ENCODE data around the gene SARNP.

The SARNP gene

DNA sequence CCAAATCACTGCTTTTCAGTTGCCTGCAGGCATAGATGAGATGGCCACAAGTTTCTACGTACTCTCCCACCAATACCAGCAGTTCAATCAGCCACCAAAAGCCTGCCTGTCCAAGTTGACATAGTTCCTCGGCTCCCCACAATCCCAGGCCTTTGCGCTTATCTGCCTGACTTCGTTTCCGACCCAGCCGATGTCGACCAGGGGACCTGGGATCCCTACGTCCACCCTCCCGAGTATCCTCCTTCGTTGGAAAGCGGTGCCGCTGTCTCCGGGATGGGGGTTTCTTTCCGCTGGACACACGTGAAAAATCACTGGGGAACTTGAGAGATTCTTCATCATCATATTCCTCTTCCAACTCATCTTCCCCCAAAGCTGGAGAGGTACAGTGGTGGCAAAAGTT is 10.3 kb upstream of the SARNP start:
- Histone ChIP-seq H3K9ac (no peak overlapping the region), H3K4me2 (ENCODE audit: low read length) (no peak overlapping the region), H2AFZ (no peak overlapping the region), H3K27me3 (ENCODE audit: control insufficient read depth, insufficient read depth, low read length) (no peaks in the 10 kb centered on the region), H3K4me1 (peaks cover 4% of the 10 kb centered on the region), H3K9me3 (ENCODE audit: control insufficient read depth, low read length) (no peaks in the 10 kb centered on the region), H3K27ac (no peak overlapping the region), H3K36me3 (ENCODE audit: control insufficient read depth, insufficient read depth, low read length) (no peaks in the 10 kb centered on the region), H3K4me3 (ENCODE audit: low read depth, low read length) (no peak overlapping the region), H3K79me2 (no peaks in the 10 kb centered on the region)
- TF ChIP-seq CTCF (IDR thresholded peaks at IDR 0.05), result no peak

DNA sequence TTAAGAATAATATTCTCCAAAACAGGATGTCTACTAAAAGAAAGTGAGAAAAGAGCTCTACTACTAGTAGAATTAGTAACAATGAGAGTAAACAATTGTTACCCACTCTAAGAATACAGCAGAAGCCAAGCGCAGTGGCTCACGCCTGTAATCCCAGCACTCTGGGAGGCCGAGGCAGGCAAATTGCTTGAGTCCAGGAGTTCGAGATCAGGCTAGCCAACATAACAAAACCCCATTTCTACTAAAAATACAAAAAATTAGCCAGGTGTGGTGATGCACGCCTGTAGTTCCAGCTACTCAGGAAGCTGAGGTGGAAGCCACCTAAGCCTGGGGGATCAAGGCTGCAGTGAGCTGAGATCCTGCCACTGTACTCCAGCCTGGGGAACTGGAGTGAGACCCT is 7.2 kb upstream of the SARNP start:
- Histone ChIP-seq H3K4me3 (ENCODE audit: low read depth, low read length) (no peak overlapping the region), H3K4me1 (peaks cover 4% of the 10 kb centered on the region), H2AFZ (no peak overlapping the region), H3K79me2 (no peaks in the 10 kb centered on the region), H3K9ac (no peak overlapping the region), H3K27me3 (ENCODE audit: control insufficient read depth, insufficient read depth, low read length) (no peaks in the 10 kb centered on the region), H3K9me3 (ENCODE audit: control insufficient read depth, low read length) (no peaks in the 10 kb centered on the region), H3K4me2 (ENCODE audit: low read length) (no peak overlapping the region), H3K27ac (no peak overlapping the region), H3K36me3 (ENCODE audit: control insufficient read depth, insufficient read depth, low read length) (no peaks in the 10 kb centered on the region)
- TF ChIP-seq CTCF (IDR thresholded peaks at IDR 0.05), result no peak

DNA sequence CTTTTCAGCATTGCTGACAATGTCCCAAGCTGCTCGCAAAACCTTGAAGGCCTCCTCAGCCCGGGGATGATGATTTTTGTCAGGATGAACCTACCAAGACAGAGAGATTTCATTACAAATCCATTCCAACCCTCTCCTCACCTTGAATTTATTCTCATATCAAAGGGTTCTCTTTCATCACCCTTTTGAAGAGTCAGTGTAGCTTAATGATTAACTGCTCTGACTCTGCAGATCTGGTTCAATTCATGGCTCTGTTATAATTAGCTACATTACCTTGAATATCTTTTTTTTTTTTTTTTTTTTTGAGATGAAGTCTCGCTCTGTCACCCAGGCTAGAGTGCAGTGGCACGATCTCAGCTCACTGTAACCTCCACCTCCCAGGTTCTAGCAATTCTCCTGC is 5.9 kb upstream of the SARNP start:
- H3K27ac ChIP-seq, result no peak overlapping the region
- no peaks in the 10 kb centered on the region for H3K79me2 ChIP-seq
- no peak overlapping the region for H2AFZ ChIP-seq
- no peak for TF ChIP-seq CTCF (IDR thresholded peaks at IDR 0.05)
- no peak overlapping the region for H3K4me2 ChIP-seq (ENCODE audit: low read length)
- H3K4me3 ChIP-seq (ENCODE audit: low read depth, low read length), result no peak overlapping the region
- no peaks in the 10 kb centered on the region for H3K27me3 ChIP-seq (ENCODE audit: control insufficient read depth, insufficient read depth, low read length)
- no peak overlapping the region for H3K9ac ChIP-seq
- H3K9me3 ChIP-seq (ENCODE audit: control insufficient read depth, low read length), result no peaks in the 10 kb centered on the region
- H3K36me3 ChIP-seq (ENCODE audit: control insufficient read depth, insufficient read depth, low read length), result no peaks in the 10 kb centered on the region
- H3K4me1 ChIP-seq, result no peaks in the 10 kb centered on the region

DNA sequence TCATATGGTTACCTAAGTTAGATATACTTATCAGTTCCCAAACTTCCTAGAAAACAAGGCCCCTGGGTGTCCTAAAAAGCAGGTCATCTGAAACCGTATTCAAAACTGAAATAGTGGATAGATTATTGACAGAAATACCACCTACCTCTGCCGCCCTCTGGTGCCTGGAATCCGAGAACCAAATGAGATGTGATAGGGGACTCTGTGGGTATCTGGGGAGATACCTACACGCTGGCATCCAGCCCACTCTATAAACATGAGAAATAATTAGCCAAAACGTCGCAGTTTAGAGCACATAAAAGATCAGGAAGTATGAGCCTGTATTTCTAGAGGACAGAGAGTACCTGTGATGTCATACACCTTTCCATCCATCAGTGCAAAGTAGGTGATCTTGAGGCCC is 4.7 kb upstream of the SARNP start:
- Histone ChIP-seq H3K27ac (no peak overlapping the region), H3K9me3 (ENCODE audit: control insufficient read depth, low read length) (no peaks in the 10 kb centered on the region), H2AFZ (no peak overlapping the region), H3K36me3 (ENCODE audit: control insufficient read depth, insufficient read depth, low read length) (no peaks in the 10 kb centered on the region), H3K4me2 (ENCODE audit: low read length) (no peak overlapping the region), H3K79me2 (peaks cover 5% of the 10 kb centered on the region), H3K4me1 (no peaks in the 10 kb centered on the region), H3K9ac (no peak overlapping the region), H3K4me3 (ENCODE audit: low read depth, low read length) (no peak overlapping the region), H3K27me3 (ENCODE audit: control insufficient read depth, insufficient read depth, low read length) (no peaks in the 10 kb centered on the region)
- TF ChIP-seq CTCF (IDR thresholded peaks at IDR 0.05), result no peak

- no peaks in the 10 kb centered on the region for H3K36me3 ChIP-seq (ENCODE audit: control insufficient read depth, insufficient read depth, low read length)
- TF ChIP-seq CTCF (IDR thresholded peaks at IDR 0.05), result no peak
- no peak overlapping the region for H2AFZ ChIP-seq
- H3K4me3 ChIP-seq (ENCODE audit: low read depth, low read length), result no peak overlapping the region
- H3K27me3 ChIP-seq (ENCODE audit: control insufficient read depth, insufficient read depth, low read length), result no peaks in the 10 kb centered on the region
- no peak overlapping the region for H3K27ac ChIP-seq
- no peaks in the 10 kb centered on the region for H3K4me1 ChIP-seq
- peaks cover 16% of the 10 kb centered on the region for H3K79me2 ChIP-seq
- no peak overlapping the region for H3K4me2 ChIP-seq (ENCODE audit: low read length)
- H3K9me3 ChIP-seq (ENCODE audit: control insufficient read depth, low read length), result no peaks in the 10 kb centered on the region
- H3K9ac ChIP-seq, result no peak overlapping the region
Observed at GRCh38 chr12:55820679-55821078, 3.2 kb upstream of the SARNP start.

Data from parathyroid adenoma (tissue), 2 donors.